GM21786 (cell line): Measurements from ENCODE around the gene TRIM72.
"Not testable (repeated sequence)": the region's sequence is repeated elsewhere in the genome, so short reads cannot be mapped to it uniquely, and the experiment has no call there.

Experiments used
- ATAC-seq: cut with Tn5 transposase; IDR thresholded peaks from one replicate; pipeline ENCODE4 v1.9.1; 2021; ENCODE audit not compliant: unreplicated experiment

The TRIM72 gene

DNA sequence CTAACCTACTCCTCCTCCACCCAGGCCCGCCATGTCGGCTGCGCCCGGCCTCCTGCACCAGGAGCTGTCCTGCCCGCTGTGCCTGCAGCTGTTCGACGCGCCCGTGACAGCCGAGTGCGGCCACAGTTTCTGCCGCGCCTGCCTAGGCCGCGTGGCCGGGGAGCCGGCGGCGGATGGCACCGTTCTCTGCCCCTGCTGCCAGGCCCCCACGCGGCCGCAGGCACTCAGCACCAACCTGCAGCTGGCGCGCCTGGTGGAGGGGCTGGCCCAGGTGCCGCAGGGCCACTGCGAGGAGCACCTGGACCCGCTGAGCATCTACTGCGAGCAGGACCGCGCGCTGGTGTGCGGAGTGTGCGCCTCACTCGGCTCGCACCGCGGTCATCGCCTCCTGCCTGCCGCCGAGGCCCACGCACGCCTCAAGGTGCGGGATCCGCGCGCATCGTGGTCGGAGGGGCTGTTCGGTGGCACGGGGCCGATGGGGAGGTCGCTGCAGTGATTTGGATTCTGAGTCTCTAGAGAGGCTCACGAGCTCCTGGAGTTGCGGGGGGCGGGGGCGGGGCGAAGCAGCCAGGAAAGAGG lies 878 bp downstream of the TRIM72 start:
- no peak for ATAC-seq

DNA sequence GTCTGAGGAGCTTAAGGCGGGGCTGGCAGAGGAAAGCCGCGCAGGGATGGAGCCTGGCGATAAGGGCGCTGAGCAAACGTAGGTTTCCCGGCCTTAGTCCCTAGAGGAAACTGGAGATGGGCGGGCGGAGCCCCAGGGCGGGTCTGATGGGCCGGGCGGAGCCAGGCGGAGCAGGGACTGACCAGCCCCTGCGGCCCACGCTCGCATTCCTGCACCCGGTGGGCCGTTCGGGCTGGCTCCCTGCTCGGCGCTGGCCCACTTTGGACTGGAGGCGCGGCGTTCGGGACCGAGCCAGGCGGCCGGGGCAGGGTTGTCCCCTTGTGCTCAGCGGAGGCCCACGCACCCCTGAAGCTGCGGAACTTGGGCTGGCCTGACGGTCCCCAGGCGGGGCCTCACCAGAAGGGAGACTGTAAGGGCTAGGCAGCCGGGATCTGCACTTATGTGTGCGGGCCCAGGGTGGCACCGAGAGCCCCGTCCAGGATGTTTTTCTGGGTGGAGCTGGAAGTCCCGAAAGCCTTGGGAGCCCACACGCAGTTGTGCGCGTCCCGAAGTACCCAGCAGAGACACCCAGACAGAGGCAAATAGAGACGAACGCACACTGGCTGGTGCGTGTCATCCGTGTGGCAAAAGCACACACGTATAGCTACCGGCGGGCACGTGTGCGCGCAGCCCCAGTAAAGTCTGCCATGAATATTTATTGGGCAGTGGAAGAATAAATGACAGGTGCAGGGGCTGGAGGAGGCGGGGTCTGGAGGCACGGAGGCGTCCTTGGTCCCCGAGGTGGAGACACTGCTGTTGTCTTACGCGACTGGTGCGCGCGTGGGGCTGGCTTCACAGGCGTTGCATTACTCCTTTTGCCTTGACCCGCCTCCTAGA lies 1.6 kb downstream of the TRIM72 start:
- no peak for ATAC-seq

DNA sequence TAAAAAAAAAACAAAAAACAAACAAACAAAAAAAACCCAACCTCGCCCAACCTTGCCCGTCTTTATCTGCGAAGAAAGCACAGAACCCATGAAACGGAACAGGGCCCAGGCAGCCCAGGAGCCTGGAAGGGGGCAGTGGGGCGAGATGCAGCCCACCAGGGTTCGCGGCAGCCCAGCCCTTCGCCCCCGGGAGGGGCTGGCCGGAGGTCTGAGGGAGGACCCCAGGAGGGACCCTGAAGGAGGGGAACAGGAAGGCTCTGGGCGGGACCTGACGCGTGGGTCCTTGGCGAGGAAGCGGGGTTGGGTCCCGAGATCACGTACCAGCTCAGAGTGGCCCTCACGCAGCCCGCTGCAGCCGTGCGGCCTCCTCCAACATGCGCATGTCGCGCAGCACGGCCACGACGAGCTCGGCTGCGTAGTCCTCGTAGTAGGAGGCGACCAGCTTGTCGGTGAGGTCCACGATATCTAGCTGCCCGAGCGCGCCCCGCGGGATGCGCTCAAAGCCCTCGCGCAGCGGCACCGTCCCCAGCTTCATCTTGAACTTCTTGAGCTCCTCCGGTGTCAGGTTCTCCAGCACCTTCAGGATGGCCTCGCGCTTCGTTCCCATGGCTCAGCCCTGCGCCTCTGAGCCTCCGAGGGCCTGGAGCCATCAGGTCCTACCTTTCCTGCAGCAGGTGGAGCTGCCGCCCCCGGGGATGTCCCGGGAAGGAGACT lies 2.7 kb downstream of the TRIM72 start, which contains the start of gene PYDC1:
Gene PYDC1 (minus strand): TSS at position 714 of the 714 bp plus-strand sequence. CDS start 107 bp downstream, at position 607.
- ATAC-seq, result no peak

DNA sequence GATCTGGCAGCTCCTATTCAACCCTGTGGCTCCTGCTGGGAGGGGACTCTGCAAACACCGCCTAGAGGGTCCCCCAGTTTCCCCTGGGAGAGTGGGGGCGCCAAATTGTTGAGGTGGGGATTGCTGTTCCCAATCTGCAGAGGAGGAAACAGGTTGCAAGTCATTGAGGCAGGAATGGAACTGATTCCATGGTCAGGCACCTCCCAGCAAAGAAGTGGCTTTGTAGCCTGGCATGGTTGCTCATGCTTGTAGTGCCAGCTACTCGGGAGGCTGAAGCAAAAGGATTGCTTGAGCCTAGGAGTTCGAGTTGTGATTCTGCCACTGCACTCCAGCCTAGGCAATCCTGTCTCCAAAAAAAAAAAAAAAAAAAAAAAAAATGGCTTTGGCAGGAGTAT lies 3.2 kb downstream of the TRIM72 start:
- no peak for ATAC-seq

DNA sequence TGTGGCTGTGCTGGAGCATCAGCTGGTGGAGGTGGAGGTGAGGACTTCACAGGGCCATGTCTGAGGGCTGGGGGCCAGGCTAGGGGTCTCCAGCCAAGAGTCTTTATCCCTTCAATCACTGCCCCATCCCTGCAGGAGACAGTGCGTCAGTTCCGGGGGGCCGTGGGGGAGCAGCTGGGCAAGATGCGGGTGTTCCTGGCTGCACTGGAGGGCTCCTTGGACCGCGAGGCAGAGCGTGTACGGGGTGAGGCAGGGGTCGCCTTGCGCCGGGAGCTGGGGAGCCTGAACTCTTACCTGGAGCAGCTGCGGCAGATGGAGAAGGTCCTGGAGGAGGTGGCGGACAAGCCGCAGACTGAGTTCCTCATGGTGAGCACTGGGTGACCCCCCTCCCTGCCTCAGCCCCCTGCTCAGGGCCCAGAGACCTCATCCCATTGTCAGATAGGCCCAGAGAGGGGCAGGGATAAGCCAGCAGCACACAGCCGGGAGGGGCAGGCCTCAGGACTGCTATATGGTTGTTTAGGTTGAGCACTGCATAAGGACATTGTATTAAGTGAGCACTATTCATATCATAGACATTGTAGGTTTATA lies 5.3 kb downstream of the TRIM72 start:
- ATAC-seq, result no peak

DNA sequence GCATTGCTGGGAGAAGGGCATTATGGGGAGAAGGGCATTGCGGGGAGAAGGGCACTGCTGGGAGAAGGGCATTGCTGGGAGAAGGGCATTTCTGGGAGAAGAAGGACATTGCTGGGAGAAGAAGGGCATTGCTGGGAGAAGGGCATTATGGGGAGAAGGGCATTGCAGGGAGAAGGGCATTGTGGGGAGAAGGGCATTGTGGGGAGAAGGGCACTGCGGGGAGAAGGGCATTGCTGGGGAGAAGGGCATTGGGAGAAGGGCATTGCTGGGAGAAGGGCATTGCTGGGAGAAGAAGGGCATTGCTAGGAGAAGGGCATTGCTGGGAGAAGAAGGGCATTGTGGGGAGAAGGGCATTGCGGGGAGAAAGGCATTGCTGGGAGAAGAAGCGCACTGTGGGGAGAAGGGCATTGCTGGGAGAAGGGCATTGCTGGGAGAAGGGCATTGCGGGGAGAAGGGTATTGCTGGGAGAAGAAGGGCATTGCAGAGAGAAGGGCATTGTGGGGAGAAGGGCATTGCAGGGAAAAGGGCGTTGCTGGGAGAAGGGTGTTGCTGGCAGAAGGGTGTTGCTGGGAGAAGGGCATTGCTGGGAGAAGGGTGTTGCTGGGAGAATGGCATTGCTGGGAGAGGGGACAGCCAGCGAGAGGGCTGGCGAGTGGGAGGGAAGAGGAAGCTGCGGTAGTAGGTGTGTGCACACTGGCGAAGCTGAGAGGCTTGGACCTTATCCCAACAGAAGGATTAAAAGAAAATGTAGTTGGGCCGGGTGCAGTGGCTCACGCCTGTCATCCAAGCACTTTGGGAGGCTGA lies 7.6 kb downstream of the TRIM72 start:
- ATAC-seq, result no peak

DNA sequence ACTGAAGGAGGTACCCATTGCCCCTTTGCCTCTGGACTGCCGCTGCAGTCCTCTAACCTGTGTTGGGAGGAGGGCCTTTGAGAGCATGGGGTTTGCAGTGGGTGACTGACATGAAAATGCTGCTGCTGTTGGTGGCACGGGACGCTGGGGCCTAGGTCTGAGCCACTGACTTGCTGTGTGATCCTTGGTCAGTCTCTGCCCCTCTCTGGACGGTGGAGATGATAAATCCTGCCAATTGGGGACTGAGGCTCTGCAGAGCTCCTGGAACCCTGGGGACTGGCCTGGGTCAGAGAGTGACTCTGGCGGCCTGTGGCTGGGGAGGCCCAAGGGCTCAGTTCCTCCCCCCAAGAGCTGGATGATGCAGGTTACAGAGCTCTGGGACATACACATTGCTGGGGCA lies 9.1 kb downstream of the TRIM72 start:
- no peak for ATAC-seq

DNA sequence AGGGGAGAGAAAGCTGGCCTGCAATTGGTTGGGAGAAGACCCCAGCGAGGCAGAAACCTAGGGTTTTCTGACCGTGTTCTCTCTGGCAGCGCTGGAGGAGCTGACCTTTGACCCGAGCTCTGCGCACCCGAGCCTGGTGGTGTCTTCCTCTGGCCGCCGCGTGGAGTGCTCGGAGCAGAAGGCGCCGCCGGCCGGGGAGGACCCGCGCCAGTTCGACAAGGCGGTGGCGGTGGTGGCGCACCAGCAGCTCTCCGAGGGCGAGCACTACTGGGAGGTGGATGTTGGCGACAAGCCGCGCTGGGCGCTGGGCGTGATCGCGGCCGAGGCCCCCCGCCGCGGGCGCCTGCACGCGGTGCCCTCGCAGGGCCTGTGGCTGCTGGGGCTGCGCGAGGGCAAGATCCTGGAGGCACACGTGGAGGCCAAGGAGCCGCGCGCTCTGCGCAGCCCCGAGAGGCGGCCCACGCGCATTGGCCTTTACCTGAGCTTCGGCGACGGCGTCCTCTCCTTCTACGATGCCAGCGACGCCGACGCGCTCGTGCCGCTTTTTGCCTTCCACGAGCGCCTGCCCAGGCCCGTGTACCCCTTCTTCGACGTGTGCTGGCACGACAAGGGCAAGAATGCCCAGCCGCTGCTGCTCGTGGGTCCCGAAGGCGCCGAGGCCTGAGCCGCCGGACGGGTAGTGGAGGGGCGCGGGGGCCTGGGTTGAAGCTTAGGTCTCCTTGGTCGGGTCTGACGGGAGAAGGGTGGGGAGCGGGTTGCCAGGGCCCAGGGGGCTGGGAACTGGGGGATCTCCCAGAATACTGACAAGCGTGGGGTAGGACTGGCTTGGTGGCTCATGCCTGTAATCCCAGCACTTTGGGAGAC lies 10.4 kb downstream of the TRIM72 start:
- no peak for ATAC-seq

DNA sequence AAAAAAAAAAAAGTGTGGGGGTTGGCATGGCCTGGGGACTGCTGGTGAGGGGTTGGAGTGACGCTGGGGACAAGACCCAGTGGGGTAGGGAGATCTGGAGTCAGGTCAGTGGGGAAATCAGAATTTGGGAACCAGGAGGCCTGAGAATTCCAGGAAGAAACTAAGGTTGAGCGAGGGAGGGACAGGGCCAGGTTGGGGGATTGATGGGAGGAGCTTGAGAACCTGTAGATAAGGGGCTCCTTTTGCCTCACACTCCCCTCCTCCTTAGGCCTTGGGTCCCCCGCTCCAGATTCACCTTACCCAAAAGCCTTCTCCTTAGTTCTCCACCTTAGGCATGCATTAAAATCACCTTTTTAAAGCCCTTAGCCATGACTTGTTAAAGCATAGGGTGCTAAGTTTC lies 11.3 kb downstream of the TRIM72 start:
- no peak for ATAC-seq

DNA sequence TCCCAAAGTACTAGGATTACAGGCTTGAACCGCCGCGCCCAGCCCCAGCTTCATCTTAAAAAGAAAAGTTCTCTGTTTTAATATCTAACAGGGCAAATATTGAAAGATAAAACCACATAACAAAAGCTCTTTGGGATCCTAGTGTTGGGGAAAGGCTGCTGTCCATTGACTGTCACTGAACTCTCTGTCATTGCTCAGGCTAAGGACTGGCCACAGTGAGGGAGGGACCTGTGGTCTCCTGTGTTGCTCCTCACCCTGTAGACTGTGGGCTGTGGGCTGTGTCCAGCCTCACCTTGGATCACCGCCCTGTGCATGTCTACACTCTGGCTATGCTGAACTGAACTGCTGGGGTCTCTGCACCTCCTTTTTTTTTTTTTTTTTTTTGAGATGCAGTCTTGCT lies 14.3 kb downstream of the TRIM72 start:
- ATAC-seq, result no peak

DNA sequence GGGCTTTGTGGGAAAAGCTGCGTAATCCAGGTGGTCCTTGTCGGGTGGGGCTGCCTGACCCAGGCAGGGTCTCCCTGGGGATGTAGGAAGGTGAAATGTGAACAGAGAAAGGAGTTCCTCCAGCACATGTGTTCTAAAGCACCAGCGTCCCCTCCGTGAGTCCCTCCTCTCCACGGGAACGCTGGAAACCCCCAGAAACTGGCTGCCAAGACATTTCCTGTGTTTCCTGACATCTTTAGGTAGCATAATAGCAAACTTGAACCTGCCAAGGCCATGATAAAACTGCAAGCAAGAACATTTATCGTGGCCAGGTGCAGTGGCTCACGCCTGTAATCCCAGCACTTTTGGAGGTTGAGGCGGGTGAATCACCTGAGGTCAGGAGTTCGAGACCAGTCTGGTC lies 15.6 kb downstream of the TRIM72 start:
- no peak for ATAC-seq

DNA sequence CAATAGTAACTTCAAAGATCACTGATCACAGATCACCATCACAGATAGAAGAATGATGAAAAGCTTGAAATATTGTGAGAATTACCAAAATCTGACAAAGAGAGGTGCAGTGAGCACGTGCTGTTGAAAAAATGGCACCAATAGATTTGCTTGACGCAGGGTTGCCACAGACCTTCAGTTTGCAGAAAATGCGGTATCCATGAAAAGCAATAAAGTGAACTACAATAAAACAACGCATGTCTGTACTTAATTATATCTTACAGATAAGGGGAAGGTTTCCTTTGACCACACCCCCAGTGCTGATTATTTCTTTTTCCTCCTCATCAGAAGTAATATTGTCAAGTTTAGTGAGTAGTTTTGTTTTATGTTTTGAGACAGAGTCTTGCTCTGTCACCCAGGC lies 24.1 kb downstream of the TRIM72 start:
- no peak for ATAC-seq

DNA sequence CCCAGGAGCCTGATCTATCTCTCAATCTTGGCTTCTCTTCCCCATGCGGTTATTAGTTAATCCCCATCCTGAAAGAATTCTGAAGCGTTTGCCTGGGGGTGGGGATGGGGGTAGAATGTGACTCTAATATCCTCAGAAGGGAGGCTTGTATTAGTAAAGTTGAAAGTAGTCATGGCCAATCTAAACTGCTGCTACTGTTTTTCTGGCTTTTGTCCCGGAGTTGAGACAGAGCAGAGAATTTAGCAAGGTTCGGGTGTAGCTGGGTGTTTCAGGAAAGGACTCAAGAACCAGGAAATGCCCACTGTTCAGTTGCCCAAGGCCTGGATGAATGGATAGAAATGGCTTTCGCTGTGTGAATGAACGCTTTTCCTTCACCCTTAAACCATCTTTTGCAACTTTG lies 28.3 kb downstream of the TRIM72 start:
- ATAC-seq, result no peak

DNA sequence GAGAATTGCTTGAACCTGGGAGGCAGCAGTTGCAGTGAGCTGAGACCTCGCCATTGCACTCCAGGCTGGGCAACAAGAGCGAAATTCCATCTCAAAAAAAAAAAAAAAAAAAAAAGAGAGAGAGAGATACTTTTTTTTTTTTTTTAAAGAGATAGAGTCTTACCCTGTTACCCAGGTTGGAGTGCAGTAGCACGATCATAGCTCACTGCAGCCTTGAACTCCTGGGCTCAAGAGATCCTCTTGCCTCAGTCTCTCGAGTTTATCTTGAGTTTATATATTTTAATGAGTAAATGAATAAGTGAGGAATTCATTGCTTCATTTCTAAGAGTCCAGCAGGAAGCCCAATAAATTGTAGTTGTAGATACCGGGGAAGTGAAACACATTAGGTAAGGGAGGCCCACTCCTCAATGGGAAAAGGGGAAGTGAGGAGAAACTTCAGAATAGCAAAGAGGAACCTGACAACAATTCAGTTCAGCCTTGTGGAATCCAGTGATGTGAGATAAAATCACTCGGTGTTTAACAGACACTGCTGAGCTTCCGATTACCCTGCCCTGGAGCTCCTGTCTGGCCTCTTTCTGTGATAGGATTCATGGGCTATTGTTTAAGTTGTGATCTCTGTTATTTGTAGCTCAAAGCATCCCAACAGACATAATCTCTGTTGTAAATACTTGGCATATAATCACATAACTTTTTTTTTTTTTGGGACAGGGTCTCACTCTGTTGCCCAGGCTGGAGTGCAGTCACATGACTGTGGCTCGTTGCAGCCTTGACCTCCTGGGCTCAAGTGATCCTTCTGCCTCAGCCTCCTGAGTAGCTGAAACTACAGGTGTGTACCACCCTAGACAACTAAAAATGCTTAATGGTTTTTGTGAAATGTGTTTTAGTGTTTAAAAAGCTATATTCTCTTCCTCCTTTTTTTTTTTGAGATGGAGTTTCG lies 30.1 kb downstream of the TRIM72 start:
- ATAC-seq, result no peak

DNA sequence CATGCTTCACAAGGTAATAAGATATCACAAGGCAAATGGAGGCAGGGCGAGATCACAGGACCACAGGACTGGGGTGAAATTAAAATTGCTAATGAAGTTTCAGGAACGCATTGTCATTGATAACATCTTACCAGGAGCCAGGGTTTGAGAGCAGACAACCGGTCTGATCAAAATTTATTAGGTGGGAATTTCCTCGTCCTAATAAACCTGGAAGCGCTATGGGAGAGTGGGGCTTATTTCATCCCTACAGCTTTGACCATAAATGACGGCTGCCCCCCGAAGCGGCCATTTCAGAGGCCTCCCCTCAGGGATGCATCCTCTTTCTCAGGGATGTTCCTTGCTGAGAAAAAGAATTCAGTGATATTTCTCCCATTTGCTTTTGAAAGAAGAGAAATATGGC lies 31.7 kb downstream of the TRIM72 start:
- ATAC-seq, result not testable (repeated sequence)

DNA sequence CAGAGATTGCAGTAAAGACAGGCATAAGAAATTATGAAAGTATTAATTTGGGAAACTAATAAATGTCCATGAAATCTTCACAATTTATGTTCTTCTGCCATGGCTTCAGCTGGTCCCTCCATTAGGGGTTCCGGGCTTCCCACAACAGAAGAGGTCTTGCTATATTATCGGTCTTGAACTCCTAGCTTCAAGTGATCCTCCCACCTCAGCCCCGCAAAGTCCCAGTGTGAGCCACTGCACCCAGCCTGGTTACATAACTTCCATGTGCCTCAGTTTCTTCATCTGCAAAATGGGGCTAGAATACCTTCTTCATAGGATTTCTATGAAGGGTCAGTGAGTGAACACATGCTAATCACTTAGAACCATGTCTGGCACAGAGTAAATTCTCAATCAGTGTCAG lies 32.4 kb downstream of the TRIM72 start:
- no peak for ATAC-seq

DNA sequence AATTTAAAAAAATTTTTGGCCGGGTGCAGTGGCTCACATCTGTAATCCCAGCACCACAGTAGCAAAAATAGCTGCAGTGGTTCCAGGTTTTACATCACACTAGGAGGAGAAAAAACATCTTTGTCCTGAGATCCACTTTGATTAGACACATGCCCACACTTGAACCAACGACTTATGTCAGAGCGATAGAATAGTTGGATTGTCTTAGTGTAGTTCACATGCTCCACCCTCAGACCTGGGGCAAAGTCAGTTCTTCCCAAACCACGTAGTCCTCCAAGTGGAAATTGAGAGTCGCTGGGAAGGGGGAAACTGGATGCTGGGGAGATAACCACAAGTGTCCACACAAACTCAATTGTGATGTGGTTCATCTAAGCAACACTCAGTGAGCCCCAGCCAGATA lies 34.4 kb downstream of the TRIM72 start:
- no peak for ATAC-seq

DNA sequence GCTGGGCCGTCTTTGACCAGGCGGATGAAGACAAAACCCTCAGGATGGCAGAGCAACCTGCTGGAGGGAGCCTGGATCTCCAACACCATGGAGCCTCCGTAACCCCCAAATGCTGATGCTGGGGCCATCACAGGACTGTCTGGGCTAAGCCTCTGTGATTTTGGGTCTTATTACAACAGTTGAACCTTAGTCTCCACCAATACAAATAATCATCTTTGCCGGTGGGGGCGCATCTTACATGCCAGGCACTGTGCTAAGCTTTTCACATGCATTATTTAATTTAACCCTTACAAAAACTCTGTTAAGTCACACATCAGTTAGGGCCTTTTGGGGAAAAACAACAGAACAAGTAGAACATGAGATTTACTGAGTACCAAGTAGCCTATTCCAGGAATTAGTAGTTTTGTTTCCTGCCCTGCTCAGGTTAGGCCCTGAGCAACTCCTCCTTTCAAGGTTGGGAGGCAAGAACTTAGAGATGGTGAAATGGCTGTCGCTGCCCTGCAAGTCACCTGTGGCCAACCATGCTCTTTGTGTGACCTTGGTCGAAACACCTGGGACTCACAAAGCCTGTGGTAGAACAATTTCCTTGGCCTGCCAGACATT lies 37.0 kb downstream of the TRIM72 start:
- ATAC-seq, result no peak
